HG03575 (cell line): ENCODE results near the gene USP48.

Experiments used
- ATAC-seq: cut with Tn5 transposase; IDR thresholded peaks from one replicate; pipeline ENCODE4 v1.9.1; 2021; ENCODE audit not compliant: unreplicated experiment, insufficient number of reproducible peaks, low FRiP score; ENCODE audit errors: extremely low read depth

USP48 gene

GRCh38 chr1:21758614-21759013 is 24.3 kb downstream of the USP48 start:
- ATAC-seq = no peak

- ATAC-seq = no peak
These were observed 26.4 kb downstream of the USP48 start for GRCh38 chr1:21756393-21757089.

GRCh38 chr1:21755067-21755466 is 27.9 kb downstream of the USP48 start:
- no peak for ATAC-seq

- ATAC-seq = no peak
These were observed 28.4 kb downstream of the USP48 start for GRCh38 chr1:21754583-21754982.

- no peak for ATAC-seq
These were observed 30.8 kb downstream of the USP48 start for GRCh38 chr1:21752186-21752585.

GRCh38 chr1:21751281-21751680 is 31.7 kb downstream of the USP48 start:
- no peak for ATAC-seq

GRCh38 chr1:21750841-21751240 is 32.1 kb downstream of the USP48 start:
- no peak for ATAC-seq

GRCh38 chr1:21749859-21750468 is 33.0 kb downstream of the USP48 start:
- no peak for ATAC-seq

GRCh38 chr1:21749109-21749508 is 33.8 kb downstream of the USP48 start:
- no peak for ATAC-seq

- ATAC-seq = no peak
These were observed 39.5 kb downstream of the USP48 start for GRCh38 chr1:21743476-21743875.

- no peak for ATAC-seq
These were observed 40.4 kb downstream of the USP48 start for GRCh38 chr1:21742578-21742977.

GRCh38 chr1:21741206-21741605 is 41.7 kb downstream of the USP48 start:
- no peak for ATAC-seq

GRCh38 chr1:21736876-21737275 is 46.1 kb downstream of the USP48 start:
- ATAC-seq = no peak

GRCh38 chr1:21736011-21736410 is 46.9 kb downstream of the USP48 start:
- ATAC-seq = no peak

- no peak for ATAC-seq
These were observed 48.4 kb downstream of the USP48 start for GRCh38 chr1:21734526-21734925.

- ATAC-seq = no peak
These were observed 50.3 kb downstream of the USP48 start for GRCh38 chr1:21732664-21733063.

GRCh38 chr1:21725748-21726392 is 57.1 kb downstream of the USP48 start:
- no peak for ATAC-seq

- no peak for ATAC-seq
These were observed 58.4 kb downstream of the USP48 start for GRCh38 chr1:21724570-21724969.

GRCh38 chr1:21724098-21724497 is 58.9 kb downstream of the USP48 start:
- no peak for ATAC-seq

GRCh38 chr1:21721295-21721985 is 61.5 kb downstream of the USP48 start:
- no peak for ATAC-seq
